ENCODE results near the gene SLC35E1.

DNA sequence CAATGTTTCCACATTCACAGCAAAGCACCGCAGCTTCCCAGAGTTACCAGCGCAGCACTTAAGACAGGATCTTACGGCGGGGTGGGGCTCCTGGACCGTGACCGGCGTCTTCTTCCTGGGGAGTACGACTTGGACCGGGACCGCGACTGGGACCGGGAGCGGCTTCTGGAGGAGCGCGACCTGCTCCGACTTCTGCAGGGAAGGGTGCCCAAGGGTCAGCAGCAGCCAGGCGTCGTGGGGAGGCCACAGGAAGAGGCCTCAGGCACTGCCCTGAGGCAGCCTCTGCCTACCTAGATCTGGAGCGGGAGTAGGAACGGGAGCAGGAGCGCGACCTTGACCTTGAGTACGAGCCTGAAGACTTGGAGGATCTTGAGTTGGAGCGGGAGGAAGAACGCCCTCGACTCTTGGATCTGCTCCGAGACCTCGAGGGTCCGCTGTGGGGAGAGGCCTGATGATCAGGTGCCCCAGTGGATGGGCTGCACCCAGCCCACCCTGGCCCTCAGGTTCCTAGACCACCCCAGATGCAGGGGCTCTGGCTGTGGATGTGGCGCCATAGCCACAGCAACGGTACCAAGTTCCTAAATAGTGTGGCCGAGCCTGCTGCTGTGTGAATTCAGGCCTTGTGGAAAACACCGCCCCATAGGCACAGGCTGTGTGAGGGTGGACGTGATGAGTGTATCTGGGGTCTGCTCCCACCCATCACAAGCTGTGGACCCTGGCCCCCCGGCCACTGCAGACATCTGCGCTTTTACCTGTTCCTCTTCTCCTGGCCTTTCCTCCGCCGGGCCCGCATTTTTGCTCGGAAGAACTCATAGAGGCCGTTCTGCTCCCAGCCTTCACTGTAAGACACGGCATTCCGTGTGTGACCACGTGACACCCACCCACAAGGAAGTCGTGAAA, 51.9 kb downstream of the SLC35E1 start:
- TF ChIP-seq POLR2A (IDR thresholded peaks at IDR 0.05; ENCODE audit: low read length): no peak
- TF ChIP-seq GATA1 (IDR thresholded peaks at IDR 0.05; ENCODE audit: low read depth, low read length): no peak
